ENCODE results near the gene SULF2. TPM values are rescaled to one million over a fixed set of nuclear protein-coding genes. Genes with fewer than 3 reads are reported as not detected.

SULF2 gene
- total RNA-seq, 2 donors from 2014 or later, result 9.1 to 34.3 TPM

DNA sequence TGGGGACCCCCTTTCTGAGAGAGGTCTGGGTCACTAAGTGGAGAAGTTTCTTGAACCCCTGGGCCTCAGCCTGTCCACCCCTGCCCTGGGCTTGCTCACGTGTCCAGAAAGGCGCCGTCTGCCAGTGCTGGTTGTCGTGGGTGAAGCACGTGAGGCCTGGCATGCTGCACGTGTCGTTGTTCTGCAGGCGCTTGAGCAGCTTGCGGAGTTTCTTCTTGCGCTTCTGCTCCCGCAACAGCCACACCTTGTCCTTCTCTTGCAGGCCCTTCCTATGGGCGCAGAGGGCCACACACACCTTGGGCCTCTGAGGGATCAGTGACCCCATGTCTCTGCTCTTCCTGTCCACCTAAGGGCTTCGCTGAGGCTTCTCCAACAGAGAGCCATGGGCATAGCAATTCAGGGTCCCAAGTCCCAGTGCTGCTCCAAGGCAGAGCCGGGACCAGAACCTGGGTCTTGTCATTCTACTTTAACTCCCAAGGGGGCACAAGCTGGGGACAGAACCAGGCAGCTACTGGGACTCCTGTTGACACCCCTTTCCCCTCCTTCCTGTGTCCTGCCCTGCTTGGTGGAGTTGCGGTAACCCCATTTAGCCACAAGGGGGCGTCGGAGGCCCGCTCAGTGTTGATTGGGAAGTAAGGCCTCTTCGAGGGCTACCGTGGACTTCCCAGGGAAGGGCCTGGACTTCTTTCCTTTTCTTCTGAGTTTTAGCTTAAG lies 121.8 kb downstream of the SULF2 start:
- intact Hi-C loops (cut with DNase I), result no loop called here
- no peaks in the 10 kb centered on the region for H3K36me3 ChIP-seq (replicated peaks in 1 of 2; ENCODE audit: insufficient read depth in 1 of 2, low read depth in 2 of 2)
- no peak overlapping the region for H3K27ac ChIP-seq
- TF ChIP-seq POLR2A (IDR thresholded peaks at IDR 0.05), result no peak
- TF ChIP-seq, protein P1, sequence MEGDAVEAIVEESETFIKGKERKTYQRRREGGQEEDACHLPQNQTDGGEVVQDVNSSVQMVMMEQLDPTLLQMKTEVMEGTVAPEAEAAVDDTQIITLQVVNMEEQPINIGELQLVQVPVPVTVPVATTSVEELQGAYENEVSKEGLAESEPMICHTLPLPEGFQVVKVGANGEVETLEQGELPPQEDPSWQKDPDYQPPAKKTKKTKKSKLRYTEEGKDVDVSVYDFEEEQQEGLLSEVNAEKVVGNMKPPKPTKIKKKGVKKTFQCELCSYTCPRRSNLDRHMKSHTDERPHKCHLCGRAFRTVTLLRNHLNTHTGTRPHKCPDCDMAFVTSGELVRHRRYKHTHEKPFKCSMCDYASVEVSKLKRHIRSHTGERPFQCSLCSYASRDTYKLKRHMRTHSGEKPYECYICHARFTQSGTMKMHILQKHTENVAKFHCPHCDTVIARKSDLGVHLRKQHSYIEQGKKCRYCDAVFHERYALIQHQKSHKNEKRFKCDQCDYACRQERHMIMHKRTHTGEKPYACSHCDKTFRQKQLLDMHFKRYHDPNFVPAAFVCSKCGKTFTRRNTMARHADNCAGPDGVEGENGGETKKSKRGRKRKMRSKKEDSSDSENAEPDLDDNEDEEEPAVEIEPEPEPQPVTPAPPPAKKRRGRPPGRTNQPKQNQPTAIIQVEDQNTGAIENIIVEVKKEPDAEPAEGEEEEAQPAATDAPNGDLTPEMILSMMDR (IDR thresholded peaks at IDR 0.05), result peak; percentile 83 to 99 (median 87)
- H3K4me3 ChIP-seq, result no peak overlapping the region
- 48 to 52% methylated on average over 18 to 20 of the region's 20 CpGs for WGBS, 2 donors
- H3K27me3 ChIP-seq, result no peaks in the 10 kb centered on the region
- ATAC-seq (peak; percentile 76), DNase-seq (peak; percentile 71 to 78 (median 74))
- H3K9me3 ChIP-seq, result no peaks in the 10 kb centered on the region
- no peaks in the 10 kb centered on the region for H3K4me1 ChIP-seq

DNA sequence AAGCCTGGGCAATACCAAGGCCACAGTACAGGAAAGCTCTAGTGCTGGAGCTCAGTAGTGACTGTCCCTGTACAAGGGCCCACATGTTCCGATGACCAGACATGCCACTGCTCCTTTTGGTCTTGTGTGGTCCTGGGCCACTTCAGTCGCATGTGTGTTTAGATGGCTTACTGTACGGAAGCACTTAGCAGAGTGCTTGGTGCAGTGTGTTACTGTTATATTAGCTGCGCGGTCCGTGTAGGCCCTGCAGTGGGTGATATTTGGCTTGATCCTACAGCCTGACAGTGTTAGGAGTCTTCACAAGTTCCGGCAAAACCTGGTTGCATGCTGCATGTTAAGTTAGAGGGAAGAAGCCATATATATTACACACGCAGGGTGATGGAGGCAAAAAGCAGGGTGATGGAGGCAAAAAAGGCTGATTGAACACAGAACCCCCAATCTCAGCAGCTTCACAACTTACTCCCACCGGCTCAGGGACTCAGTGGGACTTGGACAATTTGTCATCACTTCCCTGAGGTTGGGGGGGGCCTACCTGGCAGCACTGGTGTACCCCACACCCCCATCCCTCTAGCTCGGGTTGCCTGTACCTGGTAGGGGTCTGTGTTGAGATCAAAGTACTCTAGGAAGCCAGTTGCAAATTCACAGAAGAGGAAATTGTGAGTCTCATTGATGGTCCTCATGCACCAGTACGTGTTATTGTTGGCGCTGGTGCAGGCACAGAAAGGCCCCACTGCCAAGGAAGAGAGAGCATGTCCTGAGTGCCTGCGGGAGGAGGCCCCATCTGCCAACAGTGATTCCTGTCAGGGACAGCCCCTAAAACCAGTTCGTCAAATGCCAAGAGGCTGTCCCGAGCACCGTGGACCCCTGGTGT lies 122.6 kb downstream of the SULF2 start:
- intact Hi-C loops (cut with DNase I), result no loop called here
- TF ChIP-seq, protein P1 (IDR thresholded peaks at IDR 0.05), result no peak
- no peak for TF ChIP-seq POLR2A (IDR thresholded peaks at IDR 0.05)
- H3K36me3 ChIP-seq (replicated peaks in 1 of 2; ENCODE audit: insufficient read depth in 1 of 2, low read depth in 2 of 2), result no peaks in the 10 kb centered on the region
- no peak overlapping the region for H3K4me3 ChIP-seq
- no peak overlapping the region for H3K27ac ChIP-seq
- H3K9me3 ChIP-seq, result no peaks in the 10 kb centered on the region
- WGBS, 2 donors, result 86 to 87% methylated on average over 13 to 16 of the region's 16 CpGs
- no peaks in the 10 kb centered on the region for H3K4me1 ChIP-seq
- H3K27me3 ChIP-seq, result no peaks in the 10 kb centered on the region
- no peak for ATAC-seq
- no peak for DNase-seq

DNA sequence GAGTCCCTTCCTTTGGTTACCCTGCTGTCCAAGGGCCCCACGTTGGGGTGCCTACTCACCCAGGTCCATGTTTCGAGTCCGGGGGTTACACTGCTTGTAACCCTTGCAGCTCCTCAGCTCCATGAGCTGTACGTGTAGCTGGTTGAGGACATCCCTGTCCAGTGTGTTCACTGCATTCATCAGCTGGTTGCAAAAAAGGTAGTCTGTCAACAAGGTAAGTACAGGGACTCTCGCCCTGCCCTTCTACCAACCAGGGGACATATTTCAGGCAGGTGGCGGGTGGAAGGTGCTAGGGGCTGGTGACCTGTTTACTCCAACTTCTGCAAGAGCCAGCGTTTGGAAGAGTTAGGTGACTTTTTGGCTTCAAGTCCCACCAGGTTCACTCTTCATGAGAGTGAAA lies 123.6 kb downstream of the SULF2 start:
- Histone ChIP-seq H3K9me3 (no peaks in the 10 kb centered on the region), H3K36me3 (replicated peaks in 1 of 2; ENCODE audit: insufficient read depth in 1 of 2, low read depth in 2 of 2) (no peaks in the 10 kb centered on the region), H3K4me3 (no peak overlapping the region), H3K27ac (no peak overlapping the region), H3K4me1 (no peaks in the 10 kb centered on the region), H3K27me3 (no peaks in the 10 kb centered on the region)
- no peak for DNase-seq
- intact Hi-C loops (cut with DNase I), result no loop called here
- WGBS, 2 donors, result 67 to 88% methylated on average over 1 to 7 of the region's 7 CpGs
- TF ChIP-seq, protein P1 (IDR thresholded peaks at IDR 0.05), result no peak
- TF ChIP-seq POLR2A (IDR thresholded peaks at IDR 0.05), result no peak
- no peak for ATAC-seq

DNA sequence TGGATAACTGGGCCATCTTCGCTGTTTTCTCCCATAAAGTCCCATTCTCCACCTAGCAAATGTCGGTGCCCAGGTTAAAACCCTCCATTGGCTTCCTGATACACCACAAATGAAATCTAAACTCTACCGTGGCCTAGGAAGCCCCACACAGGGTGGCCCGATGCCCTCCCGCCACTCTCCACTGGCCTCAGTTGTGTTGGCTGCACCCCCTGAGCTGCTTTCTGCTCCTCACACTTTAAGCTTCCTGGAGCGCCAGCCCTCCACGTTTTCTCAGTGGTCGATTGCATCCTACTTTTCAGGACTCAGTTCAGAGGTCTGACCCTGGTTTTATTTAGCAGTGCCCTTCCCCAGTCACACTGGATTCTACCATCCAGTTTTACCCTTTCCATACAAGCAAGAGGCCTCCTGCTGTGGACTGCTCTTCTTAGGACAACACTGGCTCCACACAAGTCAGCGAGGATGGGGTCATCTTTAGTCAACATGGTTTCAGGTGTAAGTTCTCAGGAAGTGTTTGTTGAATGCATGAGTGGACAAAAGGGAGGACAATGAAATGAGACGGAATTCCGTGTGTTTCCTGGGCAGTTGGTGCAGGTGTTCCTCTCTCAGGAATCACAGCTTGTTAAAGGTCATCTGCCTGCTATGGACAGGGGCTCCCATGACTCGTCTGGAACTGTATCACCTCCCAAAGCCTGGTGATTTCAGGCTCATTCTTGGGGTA lies 124.1 kb downstream of the SULF2 start:
- Histone ChIP-seq H3K4me3 (no peak overlapping the region), H3K36me3 (replicated peaks in 1 of 2; ENCODE audit: insufficient read depth in 1 of 2, low read depth in 2 of 2) (no peaks in the 10 kb centered on the region), H3K9me3 (no peaks in the 10 kb centered on the region), H3K27me3 (no peaks in the 10 kb centered on the region), H3K27ac (no peak overlapping the region), H3K4me1 (no peaks in the 10 kb centered on the region)
- ATAC-seq (no peak), DNase-seq (no peak)
- WGBS, 2 donors, result 75 to 76% methylated on average over 12 of the region's 12 CpGs
- intact Hi-C loops (cut with DNase I), result no loop called here
- TF ChIP-seq POLR2A (IDR thresholded peaks at IDR 0.05), result no peak

DNA sequence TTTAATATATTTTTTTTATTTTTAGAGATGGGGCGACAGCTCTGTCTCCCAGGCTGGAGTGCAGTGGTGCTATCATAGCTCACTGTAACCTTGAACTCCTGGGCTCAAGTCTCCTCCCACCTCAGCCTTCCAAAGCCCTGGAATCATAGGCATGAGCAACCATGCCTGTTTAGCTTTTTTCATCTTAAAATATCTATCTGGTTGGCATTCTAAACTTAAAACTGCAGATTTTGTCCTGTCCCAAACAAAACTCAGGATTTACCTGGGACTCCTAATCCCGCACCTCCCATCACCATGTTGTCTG lies 124.7 kb downstream of the SULF2 start:
- intact Hi-C loops (cut with DNase I), result no loop called here
- WGBS, 2 donors, result 83 to 94% methylated on average over 2 of the region's 2 CpGs
- H3K36me3 ChIP-seq (replicated peaks in 1 of 2; ENCODE audit: insufficient read depth in 1 of 2, low read depth in 2 of 2), result no peaks in the 10 kb centered on the region

More for the DNA sequence above, 124.7 kb downstream of the SULF2 start:
- Histone ChIP-seq H3K9me3 (no peaks in the 10 kb centered on the region), H3K27me3 (no peaks in the 10 kb centered on the region), H3K4me1 (no peaks in the 10 kb centered on the region), H3K4me3 (no peak overlapping the region), H3K27ac (no peak overlapping the region)
- no peak for DNase-seq
- no peak for ATAC-seq
- TF ChIP-seq, protein P1 (IDR thresholded peaks at IDR 0.05), result no peak
- TF ChIP-seq POLR2A (IDR thresholded peaks at IDR 0.05), result no peak

All from body of pancreas (tissue), 4 donors.